GM12878 (cell line): Measurements from ENCODE around the gene MBIP. TPM values are rescaled to one million over a fixed set of nuclear protein-coding genes. Genes with fewer than 3 reads are reported as not detected.

Experiments used
- ASH2L ChIP-seq: fragments of 300-600, 200-600 bp; sonication (generic); IDR thresholded peaks from 2 replicates; pipeline ENCODE4 v1.6.1; 2017; ENCODE audit warnings: low read depth, mild to moderate bottlenecking, borderline replicate concordance
- HCFC1 ChIP-seq: fragments of 150-350 bp; IDR thresholded peaks from 2 replicates; pipeline ENCODE4 v1.6.1; 2014; ENCODE audit warnings: low read length
- MXI1 ChIP-seq: fragments of 150-350 bp; IDR thresholded peaks from 2 replicates; pipeline ENCODE4 v1.6.1; 2011; ENCODE audit warnings: low read depth, mild to moderate bottlenecking, inconsistent platforms, low read length, improper control_type of control experiment
- PML ChIP-seq: IDR thresholded peaks from 2 replicates; pipeline ENCODE4 v1.6.1; 2012; ENCODE audit warnings: low read length, inconsistent platforms
- TCF12 ChIP-seq: IDR thresholded peaks from 2 replicates; pipeline ENCODE4 v1.6.1; 2011; ENCODE audit warnings: low read depth, mild to moderate bottlenecking, low read length
- polyA plus RNA-seq, 11 experiments: library from polyadenylated mRNA; depleted of rRNA in 4 of 11; unstranded in 6 of 11; stranded (reverse) in 5 of 11; fragments of >200 nt; fragmentation: Nextera tagmentation in 4 of 11; fragmentation: Illumina TruSeq in 1 of 11; extraction: Ambion mirVana in 4 of 11; extraction: Trizol in 1 of 11; gene quantifications; 1 replicate in 1 of 11; 2 replicates in 10 of 11; pipeline versions ENCODE4 v1.2.1 to v1.2.3, GENCODE V29; 2011 to 2016; ENCODE audit warnings: inconsistent platforms in 2 of 11, missing spikeins in 2 of 11, low read depth in 1 of 11
- total RNA-seq, 4 experiments: library from RNA; depleted of rRNA in 3 of 4; stranded (reverse); fragments of >200 nt in 3 of 4; fragmentation: Illumina TruSeq in 1 of 4; extraction: Trizol in 1 of 4; gene quantifications; 2 replicates each; pipeline versions ENCODE4 v1.2.1 to v1.2.3, GENCODE V29; 2013 to 2021
- TF ChIP-seq, protein P1 (sequence below): fragments of 450-650 bp; formaldehyde crosslinking; IDR thresholded peaks from 2 replicates; pipeline ENCODE4 v1.4.0; 2022; ENCODE audit warnings: mild to moderate bottlenecking, moderate library complexity
- TF ChIP-seq, protein P2 (sequence below): fragments of 450-650 bp; IDR thresholded peaks from 2 replicates; pipeline ENCODE4 v1.6.1; 2017; ENCODE audit warnings: mild to moderate bottlenecking, low read depth, inconsistent platforms; ENCODE audit not compliant: poor library complexity, severe bottlenecking
- TF ChIP-seq, protein P3 (sequence below): fragments of 450-650 bp; IDR thresholded peaks from 2 replicates; pipeline ENCODE4 v1.6.1; 2016; ENCODE audit warnings: mild to moderate bottlenecking, moderate library complexity, borderline replicate concordance
- TF ChIP-seq, protein P4 (sequence below): fragments of 450-650 bp; conservative IDR thresholded peaks from 2 replicates; pipeline ENCODE4 v1.6.1; 2017; ENCODE audit warnings: mild to moderate bottlenecking, moderate library complexity
- TF ChIP-seq, protein P5 (sequence below): IDR thresholded peaks from 2 replicates; pipeline ENCODE4 v1.6.1; 2012; ENCODE audit warnings: low read depth, low read length, improper control_type of control experiment
- TF ChIP-seq, protein P6 (sequence below): fragments of 450-650 bp; IDR thresholded peaks from 2 replicates; pipeline ENCODE4 v1.6.1; 2017; ENCODE audit warnings: borderline replicate concordance
- TF ChIP-seq, protein P7 (sequence below): fragments of 450-650 bp; IDR thresholded peaks from 2 replicates; pipeline ENCODE4 v1.6.1; 2016; ENCODE audit warnings: mild to moderate bottlenecking

The MBIP gene
- total and polyA plus RNA-seq, 10 of the 15 experiments (the other 5 are each of a cell fraction or from before 2014, with no cell fraction given), result 9.0 to 43.5 (median 32.1) TPM

DNA sequence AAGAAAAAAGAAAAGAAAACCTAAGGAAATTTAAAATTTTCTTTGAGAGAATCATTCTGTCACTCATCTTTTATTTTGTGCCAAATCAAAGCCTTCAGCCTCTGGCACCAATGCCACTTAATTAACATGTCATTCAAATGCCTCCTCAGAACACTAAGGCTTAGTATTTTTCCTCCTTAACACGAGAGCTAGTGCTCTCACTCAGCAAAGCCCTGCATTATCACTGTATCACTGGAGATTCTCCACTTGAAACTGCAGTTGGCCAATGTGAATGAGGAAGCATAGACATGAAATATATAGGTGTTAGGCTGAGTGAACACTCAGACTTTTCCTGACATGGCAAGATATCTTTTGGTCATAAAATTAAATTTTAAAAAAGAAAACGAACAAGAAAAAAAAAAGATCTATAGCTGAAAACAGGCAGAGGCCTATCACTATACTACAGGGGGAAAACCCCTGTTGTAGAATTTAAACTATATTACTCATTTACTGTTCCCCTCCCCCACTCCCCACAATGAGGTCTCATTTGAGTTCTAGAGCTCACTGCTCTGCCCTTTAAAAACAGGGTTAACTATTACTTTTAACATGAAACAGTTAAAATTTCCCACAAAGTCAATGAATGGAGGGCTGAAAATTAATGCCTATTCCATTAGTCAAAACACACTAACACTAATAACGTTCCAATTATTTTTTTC, 5.1 kb downstream of the MBIP start (continued):
- TF ChIP-seq, protein P1, sequence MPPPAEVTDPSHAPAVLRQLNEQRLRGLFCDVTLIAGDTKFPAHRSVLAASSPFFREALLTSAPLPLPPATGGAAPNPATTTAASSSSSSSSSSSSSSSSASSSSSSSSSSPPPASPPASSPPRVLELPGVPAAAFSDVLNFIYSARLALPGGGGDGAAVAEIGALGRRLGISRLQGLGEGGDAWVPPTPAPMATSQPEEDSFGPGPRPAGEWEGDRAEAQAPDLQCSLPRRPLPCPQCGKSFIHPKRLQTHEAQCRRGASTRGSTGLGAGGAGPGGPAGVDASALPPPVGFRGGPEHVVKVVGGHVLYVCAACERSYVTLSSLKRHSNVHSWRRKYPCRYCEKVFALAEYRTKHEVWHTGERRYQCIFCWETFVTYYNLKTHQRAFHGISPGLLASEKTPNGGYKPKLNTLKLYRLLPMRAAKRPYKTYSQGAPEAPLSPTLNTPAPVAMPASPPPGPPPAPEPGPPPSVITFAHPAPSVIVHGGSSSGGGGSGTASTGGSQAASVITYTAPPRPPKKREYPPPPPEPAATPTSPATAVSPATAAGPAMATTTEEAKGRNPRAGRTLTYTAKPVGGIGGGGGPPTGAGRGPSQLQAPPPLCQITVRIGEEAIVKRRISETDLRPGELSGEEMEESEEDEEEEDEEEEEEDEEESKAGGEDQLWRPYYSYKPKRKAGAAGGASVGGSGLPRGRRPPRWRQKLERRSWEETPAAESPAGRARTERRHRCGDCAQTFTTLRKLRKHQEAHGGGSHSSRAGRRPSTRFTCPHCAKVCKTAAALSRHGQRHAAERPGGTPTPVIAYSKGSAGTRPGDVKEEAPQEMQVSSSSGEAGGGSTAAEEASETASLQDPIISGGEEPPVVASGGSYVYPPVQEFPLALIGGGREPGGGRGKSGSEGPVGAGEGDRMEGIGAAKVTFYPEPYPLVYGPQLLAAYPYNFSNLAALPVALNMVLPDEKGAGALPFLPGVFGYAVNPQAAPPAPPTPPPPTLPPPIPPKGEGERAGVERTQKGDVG (CRISPR knock-in tag), result no peak
- TF ChIP-seq, protein P2, sequence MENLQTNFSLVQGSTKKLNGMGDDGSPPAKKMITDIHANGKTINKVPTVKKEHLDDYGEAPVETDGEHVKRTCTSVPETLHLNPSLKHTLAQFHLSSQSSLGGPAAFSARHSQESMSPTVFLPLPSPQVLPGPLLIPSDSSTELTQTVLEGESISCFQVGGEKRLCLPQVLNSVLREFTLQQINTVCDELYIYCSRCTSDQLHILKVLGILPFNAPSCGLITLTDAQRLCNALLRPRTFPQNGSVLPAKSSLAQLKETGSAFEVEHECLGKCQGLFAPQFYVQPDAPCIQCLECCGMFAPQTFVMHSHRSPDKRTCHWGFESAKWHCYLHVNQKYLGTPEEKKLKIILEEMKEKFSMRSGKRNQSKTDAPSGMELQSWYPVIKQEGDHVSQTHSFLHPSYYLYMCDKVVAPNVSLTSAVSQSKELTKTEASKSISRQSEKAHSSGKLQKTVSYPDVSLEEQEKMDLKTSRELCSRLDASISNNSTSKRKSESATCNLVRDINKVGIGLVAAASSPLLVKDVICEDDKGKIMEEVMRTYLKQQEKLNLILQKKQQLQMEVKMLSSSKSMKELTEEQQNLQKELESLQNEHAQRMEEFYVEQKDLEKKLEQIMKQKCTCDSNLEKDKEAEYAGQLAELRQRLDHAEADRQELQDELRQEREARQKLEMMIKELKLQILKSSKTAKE, result no peak
- TF ChIP-seq, protein P3, sequence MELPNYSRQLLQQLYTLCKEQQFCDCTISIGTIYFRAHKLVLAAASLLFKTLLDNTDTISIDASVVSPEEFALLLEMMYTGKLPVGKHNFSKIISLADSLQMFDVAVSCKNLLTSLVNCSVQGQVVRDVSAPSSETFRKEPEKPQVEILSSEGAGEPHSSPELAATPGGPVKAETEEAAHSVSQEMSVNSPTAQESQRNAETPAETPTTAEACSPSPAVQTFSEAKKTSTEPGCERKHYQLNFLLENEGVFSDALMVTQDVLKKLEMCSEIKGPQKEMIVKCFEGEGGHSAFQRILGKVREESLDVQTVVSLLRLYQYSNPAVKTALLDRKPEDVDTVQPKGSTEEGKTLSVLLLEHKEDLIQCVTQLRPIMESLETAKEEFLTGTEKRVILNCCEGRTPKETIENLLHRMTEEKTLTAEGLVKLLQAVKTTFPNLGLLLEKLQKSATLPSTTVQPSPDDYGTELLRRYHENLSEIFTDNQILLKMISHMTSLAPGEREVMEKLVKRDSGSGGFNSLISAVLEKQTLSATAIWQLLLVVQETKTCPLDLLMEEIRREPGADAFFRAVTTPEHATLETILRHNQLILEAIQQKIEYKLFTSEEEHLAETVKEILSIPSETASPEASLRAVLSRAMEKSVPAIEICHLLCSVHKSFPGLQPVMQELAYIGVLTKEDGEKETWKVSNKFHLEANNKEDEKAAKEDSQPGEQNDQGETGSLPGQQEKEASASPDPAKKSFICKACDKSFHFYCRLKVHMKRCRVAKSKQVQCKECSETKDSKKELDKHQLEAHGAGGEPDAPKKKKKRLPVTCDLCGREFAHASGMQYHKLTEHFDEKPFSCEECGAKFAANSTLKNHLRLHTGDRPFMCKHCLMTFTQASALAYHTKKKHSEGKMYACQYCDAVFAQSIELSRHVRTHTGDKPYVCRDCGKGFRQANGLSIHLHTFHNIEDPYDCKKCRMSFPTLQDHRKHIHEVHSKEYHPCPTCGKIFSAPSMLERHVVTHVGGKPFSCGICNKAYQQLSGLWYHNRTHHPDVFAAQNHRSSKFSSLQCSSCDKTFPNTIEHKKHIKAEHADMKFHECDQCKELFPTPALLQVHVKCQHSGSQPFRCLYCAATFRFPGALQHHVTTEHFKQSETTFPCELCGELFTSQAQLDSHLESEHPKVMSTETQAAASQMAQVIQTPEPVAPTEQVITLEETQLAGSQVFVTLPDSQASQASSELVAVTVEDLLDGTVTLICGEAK, result no peak
- TF ChIP-seq ASH2L, result no peak
- TF ChIP-seq MXI1, result 0 out of 2 replicates have a peak, but pooled peaks have one; percentile 14
- TF ChIP-seq, protein P4, sequence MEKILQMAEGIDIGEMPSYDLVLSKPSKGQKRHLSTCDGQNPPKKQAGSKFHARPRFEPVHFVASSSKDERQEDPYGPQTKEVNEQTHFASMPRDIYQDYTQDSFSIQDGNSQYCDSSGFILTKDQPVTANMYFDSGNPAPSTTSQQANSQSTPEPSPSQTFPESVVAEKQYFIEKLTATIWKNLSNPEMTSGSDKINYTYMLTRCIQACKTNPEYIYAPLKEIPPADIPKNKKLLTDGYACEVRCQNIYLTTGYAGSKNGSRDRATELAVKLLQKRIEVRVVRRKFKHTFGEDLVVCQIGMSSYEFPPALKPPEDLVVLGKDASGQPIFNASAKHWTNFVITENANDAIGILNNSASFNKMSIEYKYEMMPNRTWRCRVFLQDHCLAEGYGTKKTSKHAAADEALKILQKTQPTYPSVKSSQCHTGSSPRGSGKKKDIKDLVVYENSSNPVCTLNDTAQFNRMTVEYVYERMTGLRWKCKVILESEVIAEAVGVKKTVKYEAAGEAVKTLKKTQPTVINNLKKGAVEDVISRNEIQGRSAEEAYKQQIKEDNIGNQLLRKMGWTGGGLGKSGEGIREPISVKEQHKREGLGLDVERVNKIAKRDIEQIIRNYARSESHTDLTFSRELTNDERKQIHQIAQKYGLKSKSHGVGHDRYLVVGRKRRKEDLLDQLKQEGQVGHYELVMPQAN, result no peak
- TF ChIP-seq, protein P5, sequence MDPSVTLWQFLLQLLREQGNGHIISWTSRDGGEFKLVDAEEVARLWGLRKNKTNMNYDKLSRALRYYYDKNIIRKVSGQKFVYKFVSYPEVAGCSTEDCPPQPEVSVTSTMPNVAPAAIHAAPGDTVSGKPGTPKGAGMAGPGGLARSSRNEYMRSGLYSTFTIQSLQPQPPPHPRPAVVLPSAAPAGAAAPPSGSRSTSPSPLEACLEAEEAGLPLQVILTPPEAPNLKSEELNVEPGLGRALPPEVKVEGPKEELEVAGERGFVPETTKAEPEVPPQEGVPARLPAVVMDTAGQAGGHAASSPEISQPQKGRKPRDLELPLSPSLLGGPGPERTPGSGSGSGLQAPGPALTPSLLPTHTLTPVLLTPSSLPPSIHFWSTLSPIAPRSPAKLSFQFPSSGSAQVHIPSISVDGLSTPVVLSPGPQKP, result no peak
- no peak for TF ChIP-seq TCF12
- TF ChIP-seq, protein P6, sequence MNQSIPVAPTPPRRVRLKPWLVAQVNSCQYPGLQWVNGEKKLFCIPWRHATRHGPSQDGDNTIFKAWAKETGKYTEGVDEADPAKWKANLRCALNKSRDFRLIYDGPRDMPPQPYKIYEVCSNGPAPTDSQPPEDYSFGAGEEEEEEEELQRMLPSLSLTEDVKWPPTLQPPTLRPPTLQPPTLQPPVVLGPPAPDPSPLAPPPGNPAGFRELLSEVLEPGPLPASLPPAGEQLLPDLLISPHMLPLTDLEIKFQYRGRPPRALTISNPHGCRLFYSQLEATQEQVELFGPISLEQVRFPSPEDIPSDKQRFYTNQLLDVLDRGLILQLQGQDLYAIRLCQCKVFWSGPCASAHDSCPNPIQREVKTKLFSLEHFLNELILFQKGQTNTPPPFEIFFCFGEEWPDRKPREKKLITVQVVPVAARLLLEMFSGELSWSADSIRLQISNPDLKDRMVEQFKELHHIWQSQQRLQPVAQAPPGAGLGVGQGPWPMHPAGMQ, result no peak
- TF ChIP-seq HCFC1, result no peak
- TF ChIP-seq PML, result no peak
- TF ChIP-seq, protein P7, sequence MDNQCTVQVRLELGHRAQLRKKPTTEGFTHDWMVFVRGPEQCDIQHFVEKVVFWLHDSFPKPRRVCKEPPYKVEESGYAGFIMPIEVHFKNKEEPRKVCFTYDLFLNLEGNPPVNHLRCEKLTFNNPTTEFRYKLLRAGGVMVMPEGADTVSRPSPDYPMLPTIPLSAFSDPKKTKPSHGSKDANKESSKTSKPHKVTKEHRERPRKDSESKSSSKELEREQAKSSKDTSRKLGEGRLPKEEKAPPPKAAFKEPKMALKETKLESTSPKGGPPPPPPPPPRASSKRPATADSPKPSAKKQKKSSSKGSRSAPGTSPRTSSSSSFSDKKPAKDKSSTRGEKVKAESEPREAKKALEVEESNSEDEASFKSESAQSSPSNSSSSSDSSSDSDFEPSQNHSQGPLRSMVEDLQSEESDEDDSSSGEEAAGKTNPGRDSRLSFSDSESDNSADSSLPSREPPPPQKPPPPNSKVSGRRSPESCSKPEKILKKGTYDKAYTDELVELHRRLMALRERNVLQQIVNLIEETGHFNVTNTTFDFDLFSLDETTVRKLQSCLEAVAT, result no peak
